C4-2B (cell line): ENCODE data around the gene CCER1.
"Not testable (repeated sequence)": the region's sequence is repeated elsewhere in the genome, so short reads cannot be mapped to it uniquely, and the experiment has no call there.

Experiments used
- H3K27ac ChIP-seq: fragments of 450-650 bp; 2 replicates; pipeline ENCODE4 v1.5.1; 2017
- CTCF ChIP-seq: fragments of 450-650 bp; conservative IDR thresholded peaks from 2 replicates; pipeline ENCODE4 v1.5.1; 2017; ENCODE audit warnings: mild to moderate bottlenecking
- ZFX ChIP-seq: fragments of 450-650 bp; IDR thresholded peaks from 2 replicates; pipeline ENCODE4 v1.6.1; 2017

Gene CCER1

GRCh38 chr12:90990611-90991010, 35.6 kb upstream of the CCER1 start:
- TF ChIP-seq ZFX (no peak), CTCF (no peak)
- H3K27ac ChIP-seq: no peak overlapping the region

GRCh38 chr12:90989686-90990111, 34.7 kb upstream of the CCER1 start:
- H3K27ac ChIP-seq: no peak overlapping the region
- TF ChIP-seq ZFX (no peak), CTCF (no peak)

GRCh38 chr12:90987520-90987919, 32.5 kb upstream of the CCER1 start:
- TF ChIP-seq ZFX (no peak), CTCF (peak; percentile 9; the same call in 1 of the 2 replicates)
- no peak overlapping the region for H3K27ac ChIP-seq

- TF ChIP-seq ZFX (no peak), CTCF (no peak)
- no peak overlapping the region for H3K27ac ChIP-seq
Measured at GRCh38 chr12:90987101-90987500, 32.1 kb upstream of the CCER1 start.

GRCh38 chr12:90985331-90985730, 30.4 kb upstream of the CCER1 start:
- not testable (repeated sequence) for H3K27ac ChIP-seq

- no peak overlapping the region for H3K27ac ChIP-seq
- TF ChIP-seq ZFX (no peak), CTCF (no peak)
Measured at GRCh38 chr12:90984114-90984513, 29.1 kb upstream of the CCER1 start.

- no peak overlapping the region for H3K27ac ChIP-seq
- no peak for TF ChIP-seq ZFX
- no peak for TF ChIP-seq CTCF
Measured at GRCh38 chr12:90982170-90982569, 27.2 kb upstream of the CCER1 start.

- H3K27ac ChIP-seq: no peak overlapping the region
- TF ChIP-seq CTCF: no peak
- TF ChIP-seq ZFX: no peak
Measured at GRCh38 chr12:90979951-90980350, 25.0 kb upstream of the CCER1 start.
